Hematopoietic multipotent progenitor cell treated with erythropoietin and hydrocortisone succinate and interleukin-3 and kit ligand, for 8 days (in vitro differentiated cells): ENCODE data around the gene TARS3.
"Not testable (repeated sequence)": the region's sequence is repeated elsewhere in the genome, so short reads cannot be mapped to it uniquely, and the experiment has no call there.

Source experiments
- DNase-seq: peaks from one replicate; pipeline ENCODE4 v3.0.0-alpha.2; 2015

Gene TARS3

DNA sequence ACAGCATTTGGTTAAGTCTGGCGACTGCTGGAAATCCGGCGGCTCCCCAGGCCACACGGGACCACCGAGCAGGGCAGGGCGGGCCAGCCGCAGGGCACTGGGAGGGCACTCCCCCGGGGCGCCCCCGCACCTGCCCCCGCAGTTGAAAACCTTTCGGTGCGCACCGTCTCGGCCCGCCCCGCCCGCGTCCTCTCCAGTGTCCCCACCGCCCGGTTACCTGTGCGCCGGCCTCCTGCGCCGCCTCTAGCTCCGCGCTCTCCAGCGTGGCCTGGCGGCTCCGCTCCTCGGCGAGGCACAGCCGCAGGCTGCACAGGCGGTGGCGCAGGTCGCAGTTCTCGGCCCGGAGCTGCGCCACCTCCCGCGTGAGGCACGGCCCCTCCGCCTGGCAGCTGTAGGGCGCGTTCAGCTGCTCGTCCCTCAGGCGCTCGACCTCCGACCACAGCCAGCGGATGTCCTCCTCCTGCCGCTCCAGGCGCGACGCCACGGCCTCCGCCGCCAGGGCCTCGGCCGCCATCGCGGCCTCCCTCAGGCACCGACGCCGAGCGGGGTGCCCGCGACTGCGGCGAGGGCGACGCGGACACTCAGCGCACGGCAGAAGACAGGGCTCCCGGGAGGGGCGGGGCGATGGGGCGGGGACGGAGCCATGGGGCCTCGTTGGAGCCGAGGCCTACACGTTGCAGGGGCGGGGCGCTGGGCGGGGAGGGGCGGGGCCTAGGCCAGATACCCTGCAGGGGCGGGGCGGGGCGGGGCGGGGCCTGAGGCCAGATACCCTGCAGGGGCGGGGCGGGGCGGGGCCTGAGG, at the start of gene TARS3:
Gene TARS3 (minus strand): TSS at position 600 of the 801 bp plus-strand sequence. CDS start 86 bp downstream, at position 514.
- DNase-seq: peak; percentile 86

- peak; percentile 16 for DNase-seq
Measured at GRCh38 chr15:101773496-101774100, 49.3 kb upstream of the TARS3 start.

DNA sequence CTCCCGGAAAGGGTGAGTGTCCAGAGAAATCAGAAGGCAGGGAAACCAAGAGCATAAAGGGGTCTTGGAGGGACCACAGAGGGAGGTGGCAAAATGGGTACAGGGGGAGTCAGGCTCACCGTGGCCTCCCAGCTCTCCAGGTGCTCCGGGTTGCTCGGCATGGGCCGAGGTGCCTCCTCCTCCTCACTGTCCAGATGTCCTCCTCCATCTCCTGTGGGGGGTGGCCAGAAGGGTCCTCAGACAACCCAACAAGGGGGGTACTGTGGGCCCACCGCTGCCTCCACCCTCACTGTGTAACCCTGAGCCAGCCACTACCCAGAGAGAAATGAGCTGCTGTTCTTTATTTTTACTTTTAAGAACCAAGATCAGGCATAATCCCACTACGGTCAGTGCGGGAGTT, 48.6 kb upstream of the TARS3 start:
- no peak for DNase-seq

DNA sequence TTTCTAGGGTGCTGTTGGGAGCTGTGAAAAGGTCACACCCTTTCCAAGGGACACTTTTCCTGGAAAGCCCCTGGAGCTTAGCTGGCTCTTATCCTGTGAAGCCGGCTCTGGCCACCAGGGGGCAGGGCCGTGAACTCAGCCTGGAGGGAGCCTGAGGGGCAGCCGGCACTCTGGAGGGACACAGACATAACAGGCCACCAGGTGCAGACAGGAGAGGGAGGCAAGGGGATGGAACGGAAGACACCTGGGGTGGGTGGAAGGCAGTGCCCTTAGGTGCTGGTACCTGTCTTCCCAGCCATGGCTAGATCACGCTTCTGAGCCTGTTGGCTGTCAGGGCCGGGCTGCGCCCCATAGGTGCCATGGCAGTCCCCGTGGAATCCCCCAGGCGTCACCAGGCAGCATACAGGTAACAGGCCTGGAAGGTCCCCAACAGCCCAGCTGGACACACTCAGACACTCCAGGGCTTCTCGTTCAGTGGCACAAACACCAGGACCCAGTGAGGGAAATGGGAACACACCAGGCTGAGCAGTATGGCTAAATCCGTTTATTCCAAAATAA, 42.9 kb upstream of the TARS3 start:
- not testable (repeated sequence) for DNase-seq

GRCh38 chr15:101765772-101766456, 41.6 kb upstream of the TARS3 start:
- DNase-seq: no peak

DNA sequence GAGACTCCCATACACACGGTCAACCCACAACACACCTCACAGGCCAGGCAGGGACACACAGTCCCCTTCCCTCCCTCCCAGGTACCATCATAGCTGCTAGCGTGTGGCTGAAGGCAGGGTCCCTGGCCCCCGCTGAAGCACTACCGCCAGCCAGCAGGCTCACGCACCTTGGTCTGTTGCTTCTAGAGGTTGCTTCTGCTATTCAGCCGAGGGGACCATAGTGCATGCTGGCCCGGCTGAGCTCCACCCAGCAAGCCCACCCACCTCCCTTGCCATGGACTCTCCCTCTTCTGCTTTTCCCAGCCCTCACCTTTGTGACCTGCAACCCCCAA, 41.0 kb upstream of the TARS3 start:
- DNase-seq: not testable (repeated sequence)

DNA sequence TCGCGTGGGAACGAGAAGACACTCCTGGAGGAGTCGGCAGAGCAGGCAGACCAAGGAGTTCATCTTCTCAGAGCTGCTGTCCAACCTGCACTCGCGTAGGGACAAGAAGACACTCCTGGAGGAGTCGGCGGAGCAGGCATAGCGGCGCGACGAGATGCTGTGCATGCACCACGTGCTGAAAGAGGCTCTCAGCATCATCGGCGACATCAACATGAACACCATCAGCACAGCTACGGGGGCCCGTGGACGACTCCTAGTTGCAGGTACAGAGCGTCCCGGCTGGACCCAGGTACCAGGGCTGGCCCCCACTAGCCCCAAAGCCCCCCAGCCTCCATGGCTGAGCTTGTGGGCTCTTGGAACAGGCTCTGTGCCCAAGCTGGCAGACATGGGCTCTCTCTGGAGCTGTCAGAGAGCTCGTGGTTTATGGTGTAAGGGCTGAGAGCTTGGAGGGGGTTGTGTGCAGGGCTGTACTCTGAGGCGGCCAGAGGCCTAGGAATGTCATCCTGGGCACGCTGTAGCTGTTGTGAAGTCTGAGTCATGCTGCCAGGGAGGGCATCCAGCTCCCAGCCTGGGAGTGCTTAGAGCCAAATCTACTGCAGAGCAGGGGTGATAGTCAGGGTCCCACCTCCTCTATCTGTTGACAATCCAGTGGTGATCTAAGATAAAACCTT, 40.5 kb upstream of the TARS3 start:
- not testable (repeated sequence) for DNase-seq

- not testable (repeated sequence) for DNase-seq
Measured at GRCh38 chr15:101746716-101747082, 22.4 kb upstream of the TARS3 start.

DNA sequence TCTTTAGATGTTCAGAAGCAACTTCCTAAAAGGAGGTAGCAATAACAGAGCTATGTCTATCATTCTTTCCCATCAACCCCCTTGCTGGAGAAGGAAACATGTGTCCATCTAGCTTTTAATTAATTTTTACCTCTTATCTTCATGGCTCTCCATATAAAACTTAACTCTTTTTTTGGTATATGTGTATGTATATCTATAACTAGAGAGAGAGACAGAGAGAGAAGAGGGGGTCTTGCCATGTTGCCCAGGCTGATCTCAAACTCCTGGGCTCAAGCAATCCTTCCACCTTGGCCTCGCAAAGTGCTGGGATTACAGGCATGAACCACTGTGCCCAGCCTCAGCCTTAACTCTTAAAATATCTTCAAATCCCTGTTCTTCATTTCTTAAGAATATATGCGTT, 10.6 kb upstream of the TARS3 start:
- not testable (repeated sequence) for DNase-seq

DNA sequence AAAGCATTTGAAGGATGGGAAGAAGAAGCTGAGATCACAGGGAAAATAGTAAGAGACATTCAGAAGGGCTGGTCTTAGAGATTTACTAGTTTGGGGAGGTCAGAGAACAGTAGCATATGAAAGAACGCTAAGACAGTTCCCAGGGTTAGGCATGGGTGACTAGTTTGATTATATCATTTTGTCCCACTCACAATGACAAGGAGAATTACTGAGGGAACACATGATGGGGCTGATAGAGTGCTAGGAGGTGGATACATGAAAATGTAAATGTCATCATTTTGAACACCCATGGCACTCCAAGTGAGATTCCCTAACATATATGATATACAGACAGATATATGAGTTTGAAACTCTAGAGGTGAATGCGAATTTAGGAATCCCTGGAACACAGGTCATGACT, 9.3 kb upstream of the TARS3 start:
- DNase-seq: no peak

DNA sequence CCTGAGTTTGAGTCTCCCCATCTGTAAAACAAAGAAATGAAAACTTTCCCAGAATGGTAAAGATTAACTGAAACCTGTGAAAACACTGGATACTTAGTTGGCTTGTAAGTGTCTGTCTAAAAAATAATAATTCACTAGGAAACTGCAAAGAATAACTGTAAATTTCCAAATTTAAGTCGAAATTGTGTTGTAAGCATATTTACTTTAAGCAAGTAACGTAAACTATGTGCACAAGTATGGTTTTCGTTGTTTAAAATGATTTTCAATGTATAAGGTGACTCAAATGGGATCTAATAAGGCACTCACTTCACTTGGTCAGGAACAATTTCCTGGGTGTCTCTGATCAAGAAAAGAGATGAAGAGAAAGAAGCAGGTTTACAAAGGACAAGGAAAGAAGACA, 8.5 kb upstream of the TARS3 start:
- no peak for DNase-seq

DNA sequence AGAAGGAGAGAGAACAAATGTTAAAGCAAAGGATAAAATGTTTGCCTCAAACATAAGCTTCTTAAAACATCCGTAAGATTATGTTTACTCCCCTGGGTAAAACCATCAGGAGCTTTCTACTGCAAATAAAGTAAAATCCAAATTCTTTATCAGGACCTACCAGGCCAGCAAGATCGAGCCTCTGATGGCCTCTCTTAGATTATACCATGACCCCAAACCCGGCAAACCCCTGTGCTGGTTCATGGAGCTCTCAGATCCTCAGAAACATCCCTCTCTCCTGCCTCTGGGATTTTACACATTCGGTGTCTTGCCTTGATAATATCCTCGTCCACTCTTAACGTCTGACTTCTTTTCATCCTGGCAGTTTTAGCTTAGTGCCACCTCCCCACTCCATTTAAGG, 7.5 kb upstream of the TARS3 start:
- no peak for DNase-seq

GRCh38 chr15:101727186-101727585, 2.9 kb upstream of the TARS3 start:
- no peak for DNase-seq

- DNase-seq: no peak
Measured at GRCh38 chr15:101725073-101725472, 800 bp upstream of the TARS3 start.

DNA sequence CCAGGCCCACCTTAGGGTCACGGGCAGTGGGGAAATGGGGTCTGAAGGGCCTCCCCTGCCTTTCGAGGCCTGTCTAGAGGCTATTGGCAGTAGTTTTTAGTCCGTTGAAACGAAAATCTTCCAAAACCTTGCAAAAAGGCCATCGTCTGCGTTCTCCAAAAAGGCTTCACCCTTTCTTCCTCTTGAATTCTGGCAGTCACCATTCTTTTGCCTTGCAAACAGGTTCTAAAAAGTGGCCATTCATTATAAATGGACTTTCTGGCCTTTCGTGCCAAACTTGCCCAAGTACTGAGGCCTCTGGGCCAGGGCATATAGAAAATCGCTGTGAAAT, 367 bp upstream of the TARS3 start:
- no peak for DNase-seq

DNA sequence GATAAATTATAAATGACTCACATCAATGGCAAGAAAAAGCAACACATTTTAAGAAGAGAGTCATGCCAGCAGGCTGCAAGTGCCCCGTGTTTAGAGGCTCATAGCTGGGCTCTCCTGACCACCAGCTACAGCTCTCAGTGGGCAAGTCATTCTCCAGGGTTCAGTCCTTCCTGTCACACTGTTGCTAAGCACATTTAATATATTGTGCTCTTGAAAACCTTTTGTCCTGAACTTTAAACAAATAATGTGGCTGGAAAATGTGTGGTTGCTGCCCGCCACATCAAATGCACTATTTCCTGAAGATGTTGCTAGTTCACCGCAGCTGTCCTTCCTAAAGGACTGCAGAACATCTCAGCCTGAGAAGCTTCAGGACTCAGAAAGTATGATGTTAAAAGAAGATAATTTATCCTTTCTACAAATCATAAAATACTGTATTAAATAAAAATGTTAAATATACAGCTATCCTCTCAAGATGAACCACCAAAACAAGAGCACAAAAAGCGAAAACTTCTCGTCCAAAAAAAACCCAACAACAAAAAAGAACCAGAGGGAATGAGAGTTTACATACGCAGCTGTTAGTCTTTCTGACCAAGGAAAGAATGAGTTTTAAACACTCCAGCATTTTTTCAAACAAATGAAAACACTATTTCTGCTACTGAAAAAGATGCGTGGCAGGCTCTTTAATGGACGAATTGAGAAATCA, 951 bp downstream of the TARS3 start:
- DNase-seq: peak; percentile 32

DNA sequence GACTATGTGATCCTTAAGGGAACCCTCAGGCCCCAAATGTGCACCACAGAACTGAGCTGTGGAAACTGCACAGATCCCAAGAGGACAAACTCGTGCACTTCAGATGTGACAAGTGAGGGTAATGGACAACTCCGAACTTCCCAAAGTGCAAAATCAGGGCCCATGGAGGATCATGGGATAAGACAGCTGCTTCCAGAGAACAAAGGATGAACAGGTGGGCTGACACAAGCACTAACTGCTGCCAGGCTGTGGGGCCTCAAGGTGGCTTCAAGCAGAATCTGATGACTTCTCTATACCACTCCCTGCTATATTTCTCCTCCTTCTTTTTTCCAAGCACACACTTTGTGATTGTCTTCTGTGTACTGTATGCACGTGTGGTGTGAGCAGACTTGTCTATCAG, 5.4 kb downstream of the TARS3 start:
- no peak for DNase-seq

DNA sequence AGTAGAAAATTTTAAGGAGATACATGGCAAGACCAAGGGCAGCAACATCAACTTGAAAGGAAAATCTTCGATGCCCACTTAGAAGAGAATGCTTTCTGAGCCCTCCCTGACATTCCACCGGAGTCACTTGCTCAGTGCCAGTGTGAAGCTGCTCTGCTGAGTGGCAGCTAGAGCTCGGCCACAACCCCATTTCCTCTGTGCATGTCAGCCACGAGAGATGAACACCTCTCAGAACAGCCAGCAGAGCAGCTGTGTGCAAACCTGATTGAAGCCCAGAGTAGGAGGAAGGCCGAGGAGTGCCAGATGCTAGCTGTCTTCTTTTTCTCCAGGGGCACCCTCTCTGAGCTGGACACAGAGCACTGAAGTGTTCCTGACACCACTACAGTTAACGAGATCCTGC, 12.2 kb downstream of the TARS3 start:
- DNase-seq: no peak

- DNase-seq: no peak
Measured at GRCh38 chr15:101710806-101711205, 13.5 kb downstream of the TARS3 start.

- DNase-seq: no peak
Measured at GRCh38 chr15:101709466-101709865, 14.8 kb downstream of the TARS3 start.

DNA sequence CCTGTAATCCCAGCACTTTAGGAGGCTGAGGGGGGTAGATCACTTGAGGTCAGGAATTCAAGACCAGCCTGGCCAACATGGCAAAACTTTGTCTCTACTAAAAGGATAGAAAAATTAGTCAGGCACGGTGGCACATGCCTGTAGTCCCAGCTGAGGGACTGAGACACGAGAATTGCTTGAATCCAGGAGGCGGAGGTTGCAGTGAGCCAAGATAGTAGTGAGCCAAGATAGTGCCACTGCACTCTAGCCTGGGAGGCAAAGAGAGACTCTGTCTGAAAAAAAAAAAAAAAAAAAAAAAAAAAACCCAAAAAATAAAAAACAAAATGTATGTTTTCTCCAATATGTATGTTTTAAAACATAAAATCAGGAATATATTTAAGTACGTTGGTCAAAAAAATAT, 16.3 kb downstream of the TARS3 start:
- no peak for DNase-seq

- no peak for DNase-seq
Measured at GRCh38 chr15:101702077-101702476, 22.2 kb downstream of the TARS3 start.

DNA sequence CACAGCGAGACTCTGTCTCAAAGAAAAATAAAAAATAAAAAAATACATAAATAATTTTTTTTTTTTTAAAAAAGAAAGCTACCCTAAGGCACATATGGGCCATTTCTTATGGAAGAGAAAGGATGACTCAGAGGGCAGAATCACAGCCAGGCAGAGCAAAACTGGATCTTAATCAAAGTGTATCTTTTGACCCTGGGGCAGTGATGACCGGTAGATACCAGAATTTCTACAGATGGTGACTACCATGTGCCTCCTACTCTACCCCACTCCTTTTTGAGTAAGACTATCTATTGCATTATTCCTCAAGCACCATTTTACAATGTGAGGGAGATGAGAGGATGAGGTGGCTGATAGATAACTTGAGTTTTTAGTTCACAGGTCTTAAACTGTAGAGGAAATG, 26.0 kb downstream of the TARS3 start:
- DNase-seq: no peak
